ENCODE data around the gene ATP1B1. TPM values are rescaled to one million over a fixed set of nuclear protein-coding genes. Genes with fewer than 3 reads are reported as not detected.
A peak's percentile ranks its signal among the peaks of the same experiment; 100 is the strongest.
"Not testable (repeated sequence)": the region's sequence is repeated elsewhere in the genome, so short reads cannot be mapped to it uniquely, and the experiment has no call there.

Gene ATP1B1
- total RNA-seq, 4 donors from 2014 or later, result 94.8 to 137 (median 103) TPM

- Histone ChIP-seq H3K27me3 (no peaks in the 10 kb centered on the region), H3K9me3 (no peaks in the 10 kb centered on the region), H3K36me3 (peaks cover 0 to 3% of the 10 kb centered on the region in 2 donors), H3K27ac (peak overlapping the region; percentile 58 to 79 (median 70)), H3K4me3 (no peak overlapping the region), H3K4me1 (peaks cover 3 to 18% (median 3%) of the 10 kb centered on the region in 3 donors)
- 76 to 90% methylated on average over 4 of the region's 4 CpGs for WGBS, 2 donors (ENCODE audit: low coverage in 1 of 2)
- peak; percentile 43 for ATAC-seq
- TF ChIP-seq POLR2A (IDR thresholded peaks at IDR 0.05) (no peak), CTCF (IDR thresholded peaks at IDR 0.05) (no peak), POLR2AphosphoS5 (IDR thresholded peaks at IDR 0.05) (no peak), EP300 (IDR thresholded peaks at IDR 0.05) (no peak)
Observed at GRCh38 chr1:169161496-169162194, 55.2 kb downstream of the ATP1B1 start.

- ATAC-seq, result no peak
- no peak overlapping the region for H3K27ac ChIP-seq
- H3K36me3 ChIP-seq, result no peaks in the 10 kb centered on the region
- no peaks in the 10 kb centered on the region for H3K27me3 ChIP-seq
- peaks cover 3 to 18% (median 3%) of the 10 kb centered on the region in 3 donors for H3K4me1 ChIP-seq
- 46 to 70% methylated on average over 4 to 5 of the region's 5 CpGs for WGBS, 2 donors (ENCODE audit: low coverage in 1 of 2)
- H3K9me3 ChIP-seq, result no peaks in the 10 kb centered on the region
- TF ChIP-seq POLR2A (IDR thresholded peaks at IDR 0.05) (no peak), POLR2AphosphoS5 (IDR thresholded peaks at IDR 0.05) (no peak), EP300 (IDR thresholded peaks at IDR 0.05) (no peak), CTCF (IDR thresholded peaks at IDR 0.05) (no peak)
- H3K4me3 ChIP-seq, result no peak overlapping the region
Observed at GRCh38 chr1:169163059-169163458, 56.6 kb downstream of the ATP1B1 start.

GRCh38 chr1:169175461-169175860 lies 69.0 kb downstream of the ATP1B1 start:
- Histone ChIP-seq H3K36me3 (no peaks in the 10 kb centered on the region), H3K4me1 (no peaks in the 10 kb centered on the region), H3K4me3 (no peak overlapping the region), H3K27me3 (no peaks in the 10 kb centered on the region), H3K27ac (no peak overlapping the region), H3K9me3 (no peaks in the 10 kb centered on the region)
- 64 to 71% methylated on average over 2 of the region's 2 CpGs for WGBS, 2 donors (ENCODE audit: low coverage in 1 of 2)
- TF ChIP-seq EP300 (IDR thresholded peaks at IDR 0.05) (no peak), CTCF (IDR thresholded peaks at IDR 0.05) (no peak), POLR2A (IDR thresholded peaks at IDR 0.05) (no peak), POLR2AphosphoS5 (IDR thresholded peaks at IDR 0.05) (no peak)
- ATAC-seq, result no peak

GRCh38 chr1:169179431-169179830 lies 72.9 kb downstream of the ATP1B1 start:
- WGBS, 2 donors (ENCODE audit: low coverage in 1 of 2), result 88 to 96% methylated on average over 1 to 3 of the region's 3 CpGs
- not testable (repeated sequence) for H3K27ac ChIP-seq, ATAC-seq, H3K9me3 ChIP-seq, H3K4me1 ChIP-seq, H3K4me3 ChIP-seq, H3K27me3 ChIP-seq, H3K36me3 ChIP-seq

GRCh38 chr1:169180174-169180573 lies 73.7 kb downstream of the ATP1B1 start:
- WGBS, 2 donors (ENCODE audit: low coverage in 1 of 2), result 91 to 94% methylated on average over 3 of the region's 3 CpGs
- no peak for TF ChIP-seq POLR2AphosphoS5 (IDR thresholded peaks at IDR 0.05)
- TF ChIP-seq POLR2A (IDR thresholded peaks at IDR 0.05), result no peak
- TF ChIP-seq EP300 (IDR thresholded peaks at IDR 0.05), result no peak
- no peak for TF ChIP-seq CTCF (IDR thresholded peaks at IDR 0.05)
- H3K4me3 ChIP-seq, result no peak overlapping the region
- H3K9me3 ChIP-seq, result no peaks in the 10 kb centered on the region
- H3K27ac ChIP-seq, result no peak overlapping the region
- H3K4me1 ChIP-seq, result no peaks in the 10 kb centered on the region
- no peaks in the 10 kb centered on the region for H3K27me3 ChIP-seq
- no peak for ATAC-seq
- H3K36me3 ChIP-seq, result no peaks in the 10 kb centered on the region

Small RNA genes within 50 kb of the gene (small RNA-seq; reads per million reads assigned to genes)
- 0 reads per million in 4 donors for gene RNA5SP66

Measured in gastroesophageal sphincter (tissue), 4 donors.